ENCODE measurements around the gene LPAR6. TPM values are rescaled to one million over a fixed set of nuclear protein-coding genes. Genes with fewer than 3 reads are reported as not detected.

The LPAR6 gene
- total and polyA plus RNA-seq, 2 of the 13 experiments (the other 11 are each of a cell fraction or from before 2014, with no cell fraction given), result 24.4 to 149 TPM

DNA sequence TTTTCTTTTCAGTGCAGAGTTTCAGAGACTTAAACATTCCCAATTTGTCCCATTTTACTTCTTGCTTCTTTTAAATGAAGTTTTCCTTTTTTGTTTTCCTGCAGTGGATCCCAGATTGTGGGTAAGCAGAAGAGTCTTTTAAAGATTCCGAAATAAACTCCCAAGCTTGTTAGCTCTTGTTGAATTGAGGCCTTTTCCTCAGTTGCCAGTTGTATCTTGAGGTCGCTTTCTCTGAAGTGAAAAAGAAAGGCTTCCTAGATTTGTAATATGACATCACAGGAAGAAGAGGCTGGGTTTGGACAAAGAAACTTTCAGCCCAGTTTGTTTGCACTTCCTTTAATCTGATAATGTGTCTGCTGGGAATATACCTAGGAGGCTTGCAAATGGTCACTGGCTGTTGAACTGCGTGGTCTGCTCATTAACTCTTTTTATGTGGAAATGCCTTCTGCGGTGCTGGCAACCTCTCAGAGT is at the start of gene LPAR6 (continued):
- TF ChIP-seq, protein P1, sequence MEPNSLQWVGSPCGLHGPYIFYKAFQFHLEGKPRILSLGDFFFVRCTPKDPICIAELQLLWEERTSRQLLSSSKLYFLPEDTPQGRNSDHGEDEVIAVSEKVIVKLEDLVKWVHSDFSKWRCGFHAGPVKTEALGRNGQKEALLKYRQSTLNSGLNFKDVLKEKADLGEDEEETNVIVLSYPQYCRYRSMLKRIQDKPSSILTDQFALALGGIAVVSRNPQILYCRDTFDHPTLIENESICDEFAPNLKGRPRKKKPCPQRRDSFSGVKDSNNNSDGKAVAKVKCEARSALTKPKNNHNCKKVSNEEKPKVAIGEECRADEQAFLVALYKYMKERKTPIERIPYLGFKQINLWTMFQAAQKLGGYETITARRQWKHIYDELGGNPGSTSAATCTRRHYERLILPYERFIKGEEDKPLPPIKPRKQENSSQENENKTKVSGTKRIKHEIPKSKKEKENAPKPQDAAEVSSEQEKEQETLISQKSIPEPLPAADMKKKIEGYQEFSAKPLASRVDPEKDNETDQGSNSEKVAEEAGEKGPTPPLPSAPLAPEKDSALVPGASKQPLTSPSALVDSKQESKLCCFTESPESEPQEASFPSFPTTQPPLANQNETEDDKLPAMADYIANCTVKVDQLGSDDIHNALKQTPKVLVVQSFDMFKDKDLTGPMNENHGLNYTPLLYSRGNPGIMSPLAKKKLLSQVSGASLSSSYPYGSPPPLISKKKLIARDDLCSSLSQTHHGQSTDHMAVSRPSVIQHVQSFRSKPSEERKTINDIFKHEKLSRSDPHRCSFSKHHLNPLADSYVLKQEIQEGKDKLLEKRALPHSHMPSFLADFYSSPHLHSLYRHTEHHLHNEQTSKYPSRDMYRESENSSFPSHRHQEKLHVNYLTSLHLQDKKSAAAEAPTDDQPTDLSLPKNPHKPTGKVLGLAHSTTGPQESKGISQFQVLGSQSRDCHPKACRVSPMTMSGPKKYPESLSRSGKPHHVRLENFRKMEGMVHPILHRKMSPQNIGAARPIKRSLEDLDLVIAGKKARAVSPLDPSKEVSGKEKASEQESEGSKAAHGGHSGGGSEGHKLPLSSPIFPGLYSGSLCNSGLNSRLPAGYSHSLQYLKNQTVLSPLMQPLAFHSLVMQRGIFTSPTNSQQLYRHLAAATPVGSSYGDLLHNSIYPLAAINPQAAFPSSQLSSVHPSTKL (CRISPR knock-in tag; IDR thresholded peaks at IDR 0.05), result peak; percentile 87
- TF ChIP-seq POGZ (CRISPR knock-in tag; IDR thresholded peaks at IDR 0.05) (peak; percentile 66), ISL2 (CRISPR knock-in tag; IDR thresholded peaks at IDR 0.05) (peak; percentile 90), FOXC1 (CRISPR knock-in tag; IDR thresholded peaks at IDR 0.05; ENCODE audit: borderline replicate concordance) (no peak), HOXA3 (CRISPR knock-in tag; IDR thresholded peaks at IDR 0.05) (peak; percentile 65; the same call in 1 of the 2 replicates), ZNF749 (CRISPR knock-in tag; IDR thresholded peaks at IDR 0.05; ENCODE audit: borderline replicate concordance) (no peak), MED13 (CRISPR knock-in tag; IDR thresholded peaks at IDR 0.05) (no peak), KMT2A (CRISPR knock-in tag; IDR thresholded peaks at IDR 0.05) (peak; percentile 71; the same call in 1 of the 2 replicates), MAFG (CRISPR knock-in tag; IDR thresholded peaks at IDR 0.05) (no peak), PHB2 (IDR thresholded peaks at IDR 0.05; ENCODE audit: partially characterized antibody) (no peak), ZNF30 (CRISPR knock-in tag; IDR thresholded peaks at IDR 0.05) (no peak), BRCA1 (CRISPR knock-in tag; IDR thresholded peaks at IDR 0.05) (no peak)
- TF ChIP-seq, protein P2, sequence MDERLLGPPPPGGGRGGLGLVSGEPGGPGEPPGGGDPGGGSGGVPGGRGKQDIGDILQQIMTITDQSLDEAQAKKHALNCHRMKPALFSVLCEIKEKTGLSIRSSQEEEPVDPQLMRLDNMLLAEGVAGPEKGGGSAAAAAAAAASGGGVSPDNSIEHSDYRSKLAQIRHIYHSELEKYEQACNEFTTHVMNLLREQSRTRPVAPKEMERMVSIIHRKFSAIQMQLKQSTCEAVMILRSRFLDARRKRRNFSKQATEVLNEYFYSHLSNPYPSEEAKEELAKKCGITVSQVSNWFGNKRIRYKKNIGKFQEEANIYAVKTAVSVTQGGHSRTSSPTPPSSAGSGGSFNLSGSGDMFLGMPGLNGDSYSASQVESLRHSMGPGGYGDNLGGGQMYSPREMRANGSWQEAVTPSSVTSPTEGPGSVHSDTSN (CRISPR knock-in tag; IDR thresholded peaks at IDR 0.05), result no peak
- TF ChIP-seq, protein P3, sequence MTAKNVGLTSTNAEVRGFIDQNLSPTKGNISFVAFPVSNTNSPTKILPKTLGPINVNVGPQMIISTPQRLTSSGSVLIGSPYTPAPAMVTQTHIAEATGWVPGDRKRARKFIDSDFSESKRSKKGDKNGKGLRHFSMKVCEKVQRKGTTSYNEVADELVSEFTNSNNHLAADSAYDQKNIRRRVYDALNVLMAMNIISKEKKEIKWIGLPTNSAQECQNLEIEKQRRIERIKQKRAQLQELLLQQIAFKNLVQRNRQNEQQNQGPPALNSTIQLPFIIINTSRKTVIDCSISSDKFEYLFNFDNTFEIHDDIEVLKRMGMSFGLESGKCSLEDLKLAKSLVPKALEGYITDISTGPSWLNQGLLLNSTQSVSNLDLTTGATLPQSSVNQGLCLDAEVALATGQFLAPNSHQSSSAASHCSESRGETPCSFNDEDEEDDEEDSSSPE (CRISPR knock-in tag; IDR thresholded peaks at IDR 0.05), result no peak
- TF ChIP-seq, protein P4, sequence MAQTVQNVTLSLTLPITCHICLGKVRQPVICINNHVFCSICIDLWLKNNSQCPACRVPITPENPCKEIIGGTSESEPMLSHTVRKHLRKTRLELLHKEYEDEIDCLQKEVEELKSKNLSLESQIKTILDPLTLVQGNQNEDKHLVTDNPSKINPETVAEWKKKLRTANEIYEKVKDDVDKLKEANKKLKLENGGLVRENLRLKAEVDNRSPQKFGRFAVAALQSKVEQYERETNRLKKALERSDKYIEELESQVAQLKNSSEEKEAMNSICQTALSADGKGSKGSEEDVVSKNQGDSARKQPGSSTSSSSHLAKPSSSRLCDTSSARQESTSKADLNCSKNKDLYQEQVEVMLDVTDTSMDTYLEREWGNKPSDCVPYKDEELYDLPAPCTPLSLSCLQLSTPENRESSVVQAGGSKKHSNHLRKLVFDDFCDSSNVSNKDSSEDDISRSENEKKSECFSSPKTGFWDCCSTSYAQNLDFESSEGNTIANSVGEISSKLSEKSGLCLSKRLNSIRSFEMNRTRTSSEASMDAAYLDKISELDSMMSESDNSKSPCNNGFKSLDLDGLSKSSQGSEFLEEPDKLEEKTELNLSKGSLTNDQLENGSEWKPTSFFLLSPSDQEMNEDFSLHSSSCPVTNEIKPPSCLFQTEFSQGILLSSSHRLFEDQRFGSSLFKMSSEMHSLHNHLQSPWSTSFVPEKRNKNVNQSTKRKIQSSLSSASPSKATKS (CRISPR knock-in tag; IDR thresholded peaks at IDR 0.05), result no peak
- TF ChIP-seq, protein P5, sequence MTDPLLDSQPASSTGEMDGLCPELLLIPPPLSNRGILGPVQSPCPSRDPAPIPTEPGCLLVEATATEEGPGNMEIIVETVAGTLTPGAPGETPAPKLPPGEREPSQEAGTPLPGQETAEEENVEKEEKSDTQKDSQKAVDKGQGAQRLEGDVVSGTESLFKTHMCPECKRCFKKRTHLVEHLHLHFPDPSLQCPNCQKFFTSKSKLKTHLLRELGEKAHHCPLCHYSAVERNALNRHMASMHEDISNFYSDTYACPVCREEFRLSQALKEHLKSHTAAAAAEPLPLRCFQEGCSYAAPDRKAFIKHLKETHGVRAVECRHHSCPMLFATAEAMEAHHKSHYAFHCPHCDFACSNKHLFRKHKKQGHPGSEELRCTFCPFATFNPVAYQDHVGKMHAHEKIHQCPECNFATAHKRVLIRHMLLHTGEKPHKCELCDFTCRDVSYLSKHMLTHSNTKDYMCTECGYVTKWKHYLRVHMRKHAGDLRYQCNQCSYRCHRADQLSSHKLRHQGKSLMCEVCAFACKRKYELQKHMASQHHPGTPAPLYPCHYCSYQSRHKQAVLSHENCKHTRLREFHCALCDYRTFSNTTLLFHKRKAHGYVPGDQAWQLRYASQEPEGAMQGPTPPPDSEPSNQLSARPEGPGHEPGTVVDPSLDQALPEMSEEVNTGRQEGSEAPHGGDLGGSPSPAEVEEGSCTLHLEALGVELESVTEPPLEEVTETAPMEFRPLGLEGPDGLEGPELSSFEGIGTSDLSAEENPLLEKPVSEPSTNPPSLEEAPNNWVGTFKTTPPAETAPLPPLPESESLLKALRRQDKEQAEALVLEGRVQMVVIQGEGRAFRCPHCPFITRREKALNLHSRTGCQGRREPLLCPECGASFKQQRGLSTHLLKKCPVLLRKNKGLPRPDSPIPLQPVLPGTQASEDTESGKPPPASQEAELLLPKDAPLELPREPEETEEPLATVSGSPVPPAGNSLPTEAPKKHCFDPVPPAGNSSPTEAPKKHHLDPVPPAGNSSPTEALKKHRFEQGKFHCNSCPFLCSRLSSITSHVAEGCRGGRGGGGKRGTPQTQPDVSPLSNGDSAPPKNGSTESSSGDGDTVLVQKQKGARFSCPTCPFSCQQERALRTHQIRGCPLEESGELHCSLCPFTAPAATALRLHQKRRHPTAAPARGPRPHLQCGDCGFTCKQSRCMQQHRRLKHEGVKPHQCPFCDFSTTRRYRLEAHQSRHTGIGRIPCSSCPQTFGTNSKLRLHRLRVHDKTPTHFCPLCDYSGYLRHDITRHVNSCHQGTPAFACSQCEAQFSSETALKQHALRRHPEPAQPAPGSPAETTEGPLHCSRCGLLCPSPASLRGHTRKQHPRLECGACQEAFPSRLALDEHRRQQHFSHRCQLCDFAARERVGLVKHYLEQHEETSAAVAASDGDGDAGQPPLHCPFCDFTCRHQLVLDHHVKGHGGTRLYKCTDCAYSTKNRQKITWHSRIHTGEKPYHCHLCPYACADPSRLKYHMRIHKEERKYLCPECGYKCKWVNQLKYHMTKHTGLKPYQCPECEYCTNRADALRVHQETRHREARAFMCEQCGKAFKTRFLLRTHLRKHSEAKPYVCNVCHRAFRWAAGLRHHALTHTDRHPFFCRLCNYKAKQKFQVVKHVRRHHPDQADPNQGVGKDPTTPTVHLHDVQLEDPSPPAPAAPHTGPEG (CRISPR knock-in tag; IDR thresholded peaks at IDR 0.05), result no peak

All from HepG2 (cell line).